ENCODE measurements around the gene STAT5A. TPM values are rescaled to one million over a fixed set of nuclear protein-coding genes. Genes with fewer than 3 reads are reported as not detected.

The STAT5A gene
- total and polyA plus RNA-seq, 9 of the 15 experiments (the other 6 are each of a cell fraction or from before 2014, with no cell fraction given), result 79.9 to 415 (median 196) TPM

DNA sequence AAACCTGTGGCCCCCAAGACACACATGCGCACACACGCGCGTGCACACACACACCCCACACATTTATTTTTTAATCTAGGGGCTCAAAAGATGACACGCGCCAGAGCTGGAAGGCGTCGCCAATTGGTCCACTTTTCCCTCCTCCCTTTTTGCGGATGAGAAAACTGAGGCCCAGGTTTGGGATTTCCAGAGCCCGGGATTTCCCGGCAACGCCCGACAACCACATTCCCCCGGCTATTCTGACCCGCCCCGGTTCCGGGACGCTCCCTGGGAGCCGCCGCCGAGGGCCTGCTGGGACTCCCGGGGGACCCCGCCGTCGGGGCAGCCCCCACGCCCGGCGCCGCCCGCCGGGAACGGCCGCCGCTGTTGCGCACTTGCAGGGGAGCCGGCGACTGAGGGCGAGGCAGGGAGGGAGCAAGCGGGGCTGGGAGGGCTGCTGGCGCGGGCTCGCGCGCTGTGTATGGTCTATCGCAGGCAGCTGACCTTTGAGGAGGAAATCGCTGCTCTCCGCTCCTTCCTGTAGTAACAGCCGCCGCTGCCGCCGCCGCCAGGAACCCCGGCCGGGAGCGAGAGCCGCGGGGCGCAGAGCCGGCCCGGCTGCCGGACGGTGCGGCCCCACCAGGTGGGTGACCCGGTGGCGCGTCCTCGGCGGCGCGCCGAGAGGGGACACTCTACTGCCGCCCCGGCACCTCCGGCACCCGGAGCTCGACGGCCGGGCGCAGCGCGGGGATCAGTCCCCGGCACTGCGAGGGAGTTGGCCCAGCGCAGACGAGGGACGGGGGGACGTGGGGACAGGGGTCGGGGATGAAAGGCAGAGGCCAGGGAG, at the start of gene STAT5A (continued):
- TF ChIP-seq, protein P1, sequence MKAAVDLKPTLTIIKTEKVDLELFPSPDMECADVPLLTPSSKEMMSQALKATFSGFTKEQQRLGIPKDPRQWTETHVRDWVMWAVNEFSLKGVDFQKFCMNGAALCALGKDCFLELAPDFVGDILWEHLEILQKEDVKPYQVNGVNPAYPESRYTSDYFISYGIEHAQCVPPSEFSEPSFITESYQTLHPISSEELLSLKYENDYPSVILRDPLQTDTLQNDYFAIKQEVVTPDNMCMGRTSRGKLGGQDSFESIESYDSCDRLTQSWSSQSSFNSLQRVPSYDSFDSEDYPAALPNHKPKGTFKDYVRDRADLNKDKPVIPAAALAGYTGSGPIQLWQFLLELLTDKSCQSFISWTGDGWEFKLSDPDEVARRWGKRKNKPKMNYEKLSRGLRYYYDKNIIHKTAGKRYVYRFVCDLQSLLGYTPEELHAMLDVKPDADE (conservative IDR thresholded peaks at IDR 0.05; ENCODE audit: control insufficient read depth, low read depth, low read length), result peak; percentile 54; the same call in 1 of the 2 replicates
- TF ChIP-seq PCBP1 (IDR thresholded peaks at IDR 0.05; ENCODE audit: low read depth, low read length, poor library complexity, severe bottlenecking) (peak; percentile 58), ZBTB7A (IDR thresholded peaks at IDR 0.05; ENCODE audit: borderline replicate concordance, control insufficient read depth, low read depth, low read length) (peak; percentile 65; the same call in 1 of the 2 replicates), ZNF224 (CRISPR knock-in tag; IDR thresholded peaks at IDR 0.05) (no peak), RCOR1 (IDR thresholded peaks at IDR 0.05; ENCODE audit: borderline replicate concordance in 1 of 2, low read depth in 2 of 2, low read length in 2 of 2) (peak in 1 of 2 experiments; percentile 28; a peak in 1 of 4 replicates), ZNF197 (CRISPR knock-in tag; IDR thresholded peaks at IDR 0.05; ENCODE audit: low read depth) (peak; percentile 58; the same call in 1 of the 2 replicates), ATF1 (CRISPR knock-in tag; IDR thresholded peaks at IDR 0.05) (no peak), ATF1 (tag; IDR thresholded peaks at IDR 0.05) (peak; percentile 14; the same call in 1 of the 2 replicates), MTA3 (IDR thresholded peaks at IDR 0.05; ENCODE audit: borderline replicate concordance) (peak; percentile 30; the same call in 1 of the 2 replicates), HMGN3 (IDR thresholded peaks at IDR 0.05; ENCODE audit: borderline replicate concordance, extremely low read depth, insufficient read length, low read depth, low read length) (peak; percentile 88), BRD9 (IDR thresholded peaks at IDR 0.05; ENCODE audit: low read depth, partially characterized antibody) (peak; percentile 57), ZNF644 (tag; IDR thresholded peaks at IDR 0.05; ENCODE audit: low read depth) (0 out of 2 replicates have a peak, but pooled peaks have one; percentile 2)
- TF ChIP-seq, protein P2, sequence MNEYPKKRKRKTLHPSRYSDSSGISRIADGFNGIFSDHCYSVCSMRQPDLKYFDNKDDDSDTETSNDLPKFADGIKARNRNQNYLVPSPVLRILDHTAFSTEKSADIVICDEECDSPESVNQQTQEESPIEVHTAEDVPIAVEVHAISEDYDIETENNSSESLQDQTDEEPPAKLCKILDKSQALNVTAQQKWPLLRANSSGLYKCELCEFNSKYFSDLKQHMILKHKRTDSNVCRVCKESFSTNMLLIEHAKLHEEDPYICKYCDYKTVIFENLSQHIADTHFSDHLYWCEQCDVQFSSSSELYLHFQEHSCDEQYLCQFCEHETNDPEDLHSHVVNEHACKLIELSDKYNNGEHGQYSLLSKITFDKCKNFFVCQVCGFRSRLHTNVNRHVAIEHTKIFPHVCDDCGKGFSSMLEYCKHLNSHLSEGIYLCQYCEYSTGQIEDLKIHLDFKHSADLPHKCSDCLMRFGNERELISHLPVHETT (CRISPR knock-in tag; conservative IDR thresholded peaks at IDR 0.05 in 1 of 2, IDR thresholded peaks at IDR 0.05 in 1 of 2), result peak in 1 of 2 experiments; percentile 89; a peak in 2 of 4 replicates
- TF ChIP-seq, protein P3, sequence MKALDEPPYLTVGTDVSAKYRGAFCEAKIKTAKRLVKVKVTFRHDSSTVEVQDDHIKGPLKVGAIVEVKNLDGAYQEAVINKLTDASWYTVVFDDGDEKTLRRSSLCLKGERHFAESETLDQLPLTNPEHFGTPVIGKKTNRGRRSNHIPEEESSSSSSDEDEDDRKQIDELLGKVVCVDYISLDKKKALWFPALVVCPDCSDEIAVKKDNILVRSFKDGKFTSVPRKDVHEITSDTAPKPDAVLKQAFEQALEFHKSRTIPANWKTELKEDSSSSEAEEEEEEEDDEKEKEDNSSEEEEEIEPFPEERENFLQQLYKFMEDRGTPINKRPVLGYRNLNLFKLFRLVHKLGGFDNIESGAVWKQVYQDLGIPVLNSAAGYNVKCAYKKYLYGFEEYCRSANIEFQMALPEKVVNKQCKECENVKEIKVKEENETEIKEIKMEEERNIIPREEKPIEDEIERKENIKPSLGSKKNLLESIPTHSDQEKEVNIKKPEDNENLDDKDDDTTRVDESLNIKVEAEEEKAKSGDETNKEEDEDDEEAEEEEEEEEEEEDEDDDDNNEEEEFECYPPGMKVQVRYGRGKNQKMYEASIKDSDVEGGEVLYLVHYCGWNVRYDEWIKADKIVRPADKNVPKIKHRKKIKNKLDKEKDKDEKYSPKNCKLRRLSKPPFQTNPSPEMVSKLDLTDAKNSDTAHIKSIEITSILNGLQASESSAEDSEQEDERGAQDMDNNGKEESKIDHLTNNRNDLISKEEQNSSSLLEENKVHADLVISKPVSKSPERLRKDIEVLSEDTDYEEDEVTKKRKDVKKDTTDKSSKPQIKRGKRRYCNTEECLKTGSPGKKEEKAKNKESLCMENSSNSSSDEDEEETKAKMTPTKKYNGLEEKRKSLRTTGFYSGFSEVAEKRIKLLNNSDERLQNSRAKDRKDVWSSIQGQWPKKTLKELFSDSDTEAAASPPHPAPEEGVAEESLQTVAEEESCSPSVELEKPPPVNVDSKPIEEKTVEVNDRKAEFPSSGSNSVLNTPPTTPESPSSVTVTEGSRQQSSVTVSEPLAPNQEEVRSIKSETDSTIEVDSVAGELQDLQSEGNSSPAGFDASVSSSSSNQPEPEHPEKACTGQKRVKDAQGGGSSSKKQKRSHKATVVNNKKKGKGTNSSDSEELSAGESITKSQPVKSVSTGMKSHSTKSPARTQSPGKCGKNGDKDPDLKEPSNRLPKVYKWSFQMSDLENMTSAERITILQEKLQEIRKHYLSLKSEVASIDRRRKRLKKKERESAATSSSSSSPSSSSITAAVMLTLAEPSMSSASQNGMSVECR (CRISPR knock-in tag; IDR thresholded peaks at IDR 0.05), result peak; percentile 50
- TF ChIP-seq, protein P4, sequence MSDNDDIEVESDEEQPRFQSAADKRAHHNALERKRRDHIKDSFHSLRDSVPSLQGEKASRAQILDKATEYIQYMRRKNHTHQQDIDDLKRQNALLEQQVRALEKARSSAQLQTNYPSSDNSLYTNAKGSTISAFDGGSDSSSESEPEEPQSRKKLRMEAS (CRISPR knock-in tag; IDR thresholded peaks at IDR 0.05), result no peak
- TF ChIP-seq, protein P5, sequence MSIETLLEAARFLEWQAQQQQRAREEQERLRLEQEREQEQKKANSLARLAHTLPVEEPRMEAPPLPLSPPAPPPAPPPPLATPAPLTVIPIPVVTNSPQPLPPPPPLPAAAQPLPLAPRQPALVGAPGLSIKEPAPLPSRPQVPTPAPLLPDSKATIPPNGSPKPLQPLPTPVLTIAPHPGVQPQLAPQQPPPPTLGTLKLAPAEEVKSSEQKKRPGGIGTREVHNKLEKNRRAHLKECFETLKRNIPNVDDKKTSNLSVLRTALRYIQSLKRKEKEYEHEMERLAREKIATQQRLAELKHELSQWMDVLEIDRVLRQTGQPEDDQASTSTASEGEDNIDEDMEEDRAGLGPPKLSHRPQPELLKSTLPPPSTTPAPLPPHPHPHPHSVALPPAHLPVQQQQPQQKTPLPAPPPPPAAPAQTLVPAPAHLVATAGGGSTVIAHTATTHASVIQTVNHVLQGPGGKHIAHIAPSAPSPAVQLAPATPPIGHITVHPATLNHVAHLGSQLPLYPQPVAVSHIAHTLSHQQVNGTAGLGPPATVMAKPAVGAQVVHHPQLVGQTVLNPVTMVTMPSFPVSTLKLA (conservative IDR thresholded peaks at IDR 0.05), result no peak; a peak in 1 of 4 replicates

Measured in K562 (cell line).